ENCODE results near the gene TGFB1. TPM values are rescaled to one million over a fixed set of nuclear protein-coding genes. Genes with fewer than 3 reads are reported as not detected.

The TGFB1 gene
- polyA plus RNA-seq, 3 donors: 30.6 to 138 (median 42.2) TPM

- no peak overlapping the region for H3K4me3 Mint-ChIP-seq
- WGBS (ENCODE audit: insufficient coverage): 40% methylated on average over 10 of the region's 13 CpGs
- H3K36me3 Mint-ChIP-seq: peaks cover 53 to 64% of the 10 kb centered on the region in 2 donors
These were observed 47.6 kb downstream of the TGFB1 start for GRCh38 chr19:41305927-41306793.

More at GRCh38 chr19:41305927-41306793, 47.6 kb downstream of the TGFB1 start:
- Histone ChIP-seq H3K9me3 (replicated peaks in 1 of 2; ENCODE audit: control insufficient read depth in 1 of 2, insufficient read depth in 1 of 2, low read length in 2 of 2) (no peaks in the 10 kb centered on the region), H3K27ac (ENCODE audit: low read depth in 1 of 2, low read length in 2 of 2) (peak overlapping the region; percentile 73 to 95), H3K4me2 (replicated peaks; ENCODE audit: extremely low read depth, low read length, poor library complexity, severe bottlenecking) (peak overlapping the region; percentile 83), H3K79me2 (ENCODE audit: insufficient read depth, low read length) (peaks cover 43% of the 10 kb centered on the region), H3K9ac (ENCODE audit: insufficient read depth, low read length, poor library complexity, severe bottlenecking) (peak overlapping the region; percentile 6), H3K4me3 (replicated peaks in 1 of 3; ENCODE audit: low read depth in 2 of 3, low read length in 3 of 3) (no peak overlapping the region), H4K20me1 (ENCODE audit: insufficient read depth, low read length) (peaks cover 47% of the 10 kb centered on the region), H2AFZ (ENCODE audit: insufficient read depth, low read depth, low read length, poor library complexity, severe bottlenecking) (no peak overlapping the region), H3K4me1 (ENCODE audit: control insufficient read depth in 1 of 2, insufficient read depth in 2 of 2, low read length in 2 of 2) (peaks cover 58 to 64% of the 10 kb centered on the region in 2 donors), H3K36me3 (replicated peaks in 1 of 2; ENCODE audit: control insufficient read depth in 1 of 2, insufficient read depth in 2 of 2, low read length in 2 of 2) (peaks cover 52 to 54% of the 10 kb centered on the region in 2 donors), H3K27me3 (ENCODE audit: control insufficient read depth in 2 of 2, insufficient read depth in 2 of 2, low read length in 2 of 2) (no peaks in the 10 kb centered on the region)
- intact Hi-C loops (cut with micrococcal nuclease): loop anchor here (5.0 to 10.0 kb wide), 5 partner anchors 39 to 334 kb away; partner anchors contain the start of gene TGFB1 (in 1 of the 2)
- Mint-ChIP-seq H3K9me3 (peaks cover 0 to 3% (median 0%) of the 10 kb centered on the region in 7 donors), H3K27ac (peak overlapping the region; percentile 97 to 100 (median 99)), H3K27me3 (ENCODE audit: low read depth in 3 of 3) (no peaks in the 10 kb centered on the region), H3K4me1 (peaks cover 65% of the 10 kb centered on the region)
- no peak for TF ChIP-seq CTCF (IDR thresholded peaks at IDR 0.05)
- DNase-seq: no peak
